Measurements from ENCODE around the gene PGLYRP4.

- TF ChIP-seq EZH2 (IDR thresholded peaks at IDR 0.05; ENCODE audit: borderline replicate concordance, low read depth, low read length, poor library complexity, severe bottlenecking) (no peak), CTCF (conservative IDR thresholded peaks at IDR 0.05; ENCODE audit: low read depth, low read length) (no peak)
These were observed 30.9 kb upstream of the PGLYRP4 start for GRCh38 chr1:153379591-153379990.

Data from A673 (cell line).